HEK293 (cell line): ENCODE measurements around the gene CDYL.

Experiments used
- HOXA7 ChIP-seq: sonication (generic); formaldehyde crosslinking; IDR thresholded peaks from 2 replicates; pipeline ENCODE4 v1.8.1; 2022; ENCODE audit warnings: missing genetic modification reagents, borderline replicate concordance
- HOXC10 ChIP-seq: sonication (generic); formaldehyde crosslinking; IDR thresholded peaks from 2 replicates; pipeline ENCODE4 v1.8.1; 2023; ENCODE audit warnings: mild to moderate bottlenecking, missing genetic modification reagents
- TCF7L2 ChIP-seq: IDR thresholded peaks from 2 replicates; pipeline ENCODE4 v1.6.1; 2011; ENCODE audit warnings: low read depth, mild to moderate bottlenecking, inconsistent platforms, low read length, moderate library complexity, borderline replicate concordance
- ZIC2 ChIP-seq: fragments of 450-650 bp; formaldehyde crosslinking; IDR thresholded peaks from 2 replicates; pipeline ENCODE4 v1.5.1; 2016; ENCODE audit warnings: missing biosample characterization, missing genetic modification characterization
- ZNF121 ChIP-seq: fragments of 450-650 bp; formaldehyde crosslinking; IDR thresholded peaks from 2 replicates; pipeline ENCODE4 v1.5.1; 2016; ENCODE audit warnings: missing biosample characterization, missing genetic modification characterization
- ZNF174 ChIP-seq: fragments of 450-650 bp; formaldehyde crosslinking; IDR thresholded peaks from 2 replicates; pipeline ENCODE4 v1.5.0; 2017; ENCODE audit warnings: missing biosample characterization, mild to moderate bottlenecking, missing genetic modification characterization
- ZNF37A ChIP-seq: fragments of 450-650 bp; IDR thresholded peaks from 2 replicates; pipeline ENCODE4 v1.5.1; 2018; ENCODE audit warnings: missing biosample characterization, missing genetic modification characterization
- TF ChIP-seq, protein P1 (sequence below): fragments of 450-650 bp; formaldehyde crosslinking; IDR thresholded peaks from 2 replicates; pipeline ENCODE4 v1.5.1; 2016; ENCODE audit warnings: missing biosample characterization, missing genetic modification characterization
- TF ChIP-seq, protein P2 (sequence below): sonication (generic); formaldehyde crosslinking; IDR thresholded peaks from 2 replicates; pipeline ENCODE4 v1.8.1; 2022; ENCODE audit warnings: mild to moderate bottlenecking, moderate library complexity, missing genetic modification reagents
- TF ChIP-seq, protein P3 (sequence below): fragments of 450-650 bp; formaldehyde crosslinking; optimal IDR thresholded peaks from 2 replicates; pipeline ENCODE3; 2016; ENCODE audit warnings: missing biosample characterization, mild to moderate bottlenecking, missing genetic modification characterization

DNA sequence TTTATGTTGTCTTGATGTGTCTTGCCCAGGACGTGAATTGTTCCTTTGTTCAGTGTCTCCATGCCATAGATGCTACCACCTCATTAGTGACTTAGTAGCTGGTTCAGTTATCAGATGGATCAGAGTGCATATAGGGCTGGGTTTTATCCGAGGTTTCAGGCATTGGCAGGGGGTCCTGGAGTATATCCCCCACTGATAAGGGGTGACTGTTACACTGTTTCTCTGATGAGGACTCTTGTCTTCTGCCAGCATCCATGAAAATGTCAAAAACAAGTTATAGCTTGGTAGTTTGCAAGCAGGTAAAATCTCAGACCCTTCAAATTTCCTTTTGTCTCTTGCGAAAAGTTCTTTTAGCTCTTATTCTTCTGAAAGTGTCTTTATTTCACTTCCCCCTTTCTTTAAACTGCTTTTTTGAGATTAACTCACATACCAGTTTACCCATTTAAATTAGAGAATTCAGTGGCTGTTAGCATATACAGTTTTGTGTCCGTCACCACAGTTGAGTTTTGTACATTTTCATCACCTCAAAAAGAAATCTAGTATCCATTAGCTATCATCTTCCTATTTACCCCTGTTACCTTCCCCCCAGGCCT, 109.2 kb downstream of the CDYL start:
- TF ChIP-seq, protein P1, sequence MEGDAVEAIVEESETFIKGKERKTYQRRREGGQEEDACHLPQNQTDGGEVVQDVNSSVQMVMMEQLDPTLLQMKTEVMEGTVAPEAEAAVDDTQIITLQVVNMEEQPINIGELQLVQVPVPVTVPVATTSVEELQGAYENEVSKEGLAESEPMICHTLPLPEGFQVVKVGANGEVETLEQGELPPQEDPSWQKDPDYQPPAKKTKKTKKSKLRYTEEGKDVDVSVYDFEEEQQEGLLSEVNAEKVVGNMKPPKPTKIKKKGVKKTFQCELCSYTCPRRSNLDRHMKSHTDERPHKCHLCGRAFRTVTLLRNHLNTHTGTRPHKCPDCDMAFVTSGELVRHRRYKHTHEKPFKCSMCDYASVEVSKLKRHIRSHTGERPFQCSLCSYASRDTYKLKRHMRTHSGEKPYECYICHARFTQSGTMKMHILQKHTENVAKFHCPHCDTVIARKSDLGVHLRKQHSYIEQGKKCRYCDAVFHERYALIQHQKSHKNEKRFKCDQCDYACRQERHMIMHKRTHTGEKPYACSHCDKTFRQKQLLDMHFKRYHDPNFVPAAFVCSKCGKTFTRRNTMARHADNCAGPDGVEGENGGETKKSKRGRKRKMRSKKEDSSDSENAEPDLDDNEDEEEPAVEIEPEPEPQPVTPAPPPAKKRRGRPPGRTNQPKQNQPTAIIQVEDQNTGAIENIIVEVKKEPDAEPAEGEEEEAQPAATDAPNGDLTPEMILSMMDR = no peak
- TF ChIP-seq ZNF37A (tag by site-specific recombination) (no peak), HOXC10 (CRISPR knock-in tag) (no peak), ZIC2 (tag by site-specific recombination) (no peak), HOXA7 (no peak), ZNF174 (tag by site-specific recombination) (no peak), TCF7L2 (no peak), ZNF121 (no peak)
- TF ChIP-seq, protein P2, sequence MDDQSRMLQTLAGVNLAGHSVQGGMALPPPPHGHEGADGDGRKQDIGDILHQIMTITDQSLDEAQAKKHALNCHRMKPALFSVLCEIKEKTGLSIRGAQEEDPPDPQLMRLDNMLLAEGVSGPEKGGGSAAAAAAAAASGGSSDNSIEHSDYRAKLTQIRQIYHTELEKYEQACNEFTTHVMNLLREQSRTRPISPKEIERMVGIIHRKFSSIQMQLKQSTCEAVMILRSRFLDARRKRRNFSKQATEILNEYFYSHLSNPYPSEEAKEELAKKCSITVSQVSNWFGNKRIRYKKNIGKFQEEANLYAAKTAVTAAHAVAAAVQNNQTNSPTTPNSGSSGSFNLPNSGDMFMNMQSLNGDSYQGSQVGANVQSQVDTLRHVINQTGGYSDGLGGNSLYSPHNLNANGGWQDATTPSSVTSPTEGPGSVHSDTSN (CRISPR knock-in tag) = no peak
- TF ChIP-seq, protein P3, sequence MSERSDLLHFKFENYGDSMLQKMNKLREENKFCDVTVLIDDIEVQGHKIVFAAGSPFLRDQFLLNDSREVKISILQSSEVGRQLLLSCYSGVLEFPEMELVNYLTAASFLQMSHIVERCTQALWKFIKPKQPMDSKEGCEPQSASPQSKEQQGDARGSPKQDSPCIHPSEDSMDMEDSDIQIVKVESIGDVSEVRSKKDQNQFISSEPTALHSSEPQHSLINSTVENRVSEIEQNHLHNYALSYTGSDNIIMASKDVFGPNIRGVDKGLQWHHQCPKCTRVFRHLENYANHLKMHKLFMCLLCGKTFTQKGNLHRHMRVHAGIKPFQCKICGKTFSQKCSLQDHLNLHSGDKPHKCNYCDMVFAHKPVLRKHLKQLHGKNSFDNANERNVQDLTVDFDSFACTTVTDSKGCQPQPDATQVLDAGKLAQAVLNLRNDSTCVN = no peak
